H9 (cell line): ENCODE results near the gene CDH4. TPM values are rescaled to one million over a fixed set of nuclear protein-coding genes. Genes with fewer than 3 reads are reported as not detected.

Source experiments
- DNase-seq: peaks from one replicate; pipeline ENCODE4 v3.0.0-alpha.2; 2017
- H2AFZ ChIP-seq: one replicate; pipeline ENCODE4 v1.6.1; 2013; ENCODE audit warnings: mild to moderate bottlenecking, low read length, control low read depth, moderate library complexity
- H2AK5ac ChIP-seq: 2 replicates; pipeline ENCODE4 v1.6.1; 2013; ENCODE audit warnings: low read length, control low read depth, mixed read lengths; ENCODE audit not compliant: insufficient read length
- H2BK120ac ChIP-seq: one replicate; pipeline ENCODE4 v1.6.1; 2013; ENCODE audit warnings: low read depth, mild to moderate bottlenecking, low read length, control low read depth, inconsistent platforms; ENCODE audit not compliant: poor library complexity, severe bottlenecking
- H2BK12ac ChIP-seq: 2 replicates; pipeline ENCODE4 v1.6.1; 2013; ENCODE audit warnings: low read length, control low read depth, mixed read lengths, low read depth; ENCODE audit not compliant: insufficient read length
- H2BK15ac ChIP-seq: 2 replicates; pipeline ENCODE4 v1.6.1; 2013; ENCODE audit warnings: low read depth, low read length, control low read depth
- H2BK20ac ChIP-seq: one replicate; pipeline ENCODE4 v1.6.1; 2013; ENCODE audit warnings: low read depth, mild to moderate bottlenecking, low read length, control low read depth, inconsistent platforms; ENCODE audit not compliant: poor library complexity, severe bottlenecking
- H2BK5ac ChIP-seq: 2 replicates; pipeline ENCODE4 v1.6.1; 2013; ENCODE audit warnings: low read length, control low read depth, mixed read lengths; ENCODE audit not compliant: insufficient read length
- H3K14ac ChIP-seq: 2 replicates; pipeline ENCODE4 v1.6.1; 2013; ENCODE audit warnings: low read length, control low read depth; ENCODE audit not compliant: insufficient read depth
- H3K18ac ChIP-seq: 2 replicates; pipeline ENCODE4 v1.6.1; 2013; ENCODE audit warnings: low read depth, mild to moderate bottlenecking, mixed read lengths, low read length, control low read depth; ENCODE audit not compliant: insufficient read length
- H3K23ac ChIP-seq: 2 replicates; pipeline ENCODE4 v1.6.1; 2013; ENCODE audit warnings: low read length, control low read depth, mixed read lengths, low read depth; ENCODE audit not compliant: insufficient read length
- H3K23me2 ChIP-seq: 2 replicates; pipeline ENCODE4 v1.6.1; 2013; ENCODE audit warnings: low read depth, mild to moderate bottlenecking, mixed read lengths, low read length, control low read depth; ENCODE audit not compliant: insufficient read length, poor library complexity, severe bottlenecking
- H3K27ac ChIP-seq: 2 replicates; pipeline ENCODE4 v1.5.1; 2013; ENCODE audit warnings: low read length, control low read depth, mixed read lengths, low read depth; ENCODE audit not compliant: insufficient read length
- H3K27me3 ChIP-seq: 2 replicates; pipeline ENCODE4 v1.6.1; 2013; ENCODE audit warnings: low read length, control low read depth, inconsistent platforms; ENCODE audit not compliant: insufficient read depth
- H3K4ac ChIP-seq: 2 replicates; pipeline ENCODE4 v1.6.1; 2013; ENCODE audit warnings: low read depth, mild to moderate bottlenecking, control low read depth, inconsistent platforms, low read length, moderate library complexity
- H3K4me1 ChIP-seq: 2 replicates; pipeline ENCODE4 v1.6.1; 2013; ENCODE audit warnings: low read length, control low read depth, inconsistent platforms; ENCODE audit not compliant: insufficient read depth
- H3K4me2 ChIP-seq: 2 replicates; pipeline ENCODE4 v1.6.1; 2013; ENCODE audit warnings: low read length, control low read depth, mixed read lengths; ENCODE audit not compliant: insufficient read length, insufficient read depth
- H3K56ac ChIP-seq: 2 replicates; pipeline ENCODE4 v1.6.1; 2013; ENCODE audit warnings: low read depth, mild to moderate bottlenecking, mixed read lengths, low read length, control low read depth; ENCODE audit not compliant: insufficient read length
- H3K79me1 ChIP-seq: 2 replicates; pipeline ENCODE4 v1.6.1; 2013; ENCODE audit warnings: low read depth, mild to moderate bottlenecking, moderate library complexity, low read length, control low read depth, inconsistent platforms; ENCODE audit not compliant: insufficient read depth, poor library complexity, severe bottlenecking
- H3K79me2 ChIP-seq: 2 replicates; pipeline ENCODE4 v1.6.1; 2013; ENCODE audit warnings: low read length, control low read depth, inconsistent platforms; ENCODE audit not compliant: insufficient read depth
- H3K9ac ChIP-seq: 2 replicates; pipeline ENCODE4 v1.6.1; 2013; ENCODE audit warnings: low read length, control low read depth, mixed read lengths; ENCODE audit not compliant: insufficient read length; ENCODE audit errors: extremely low read depth
- H3K9me3 ChIP-seq: one replicate; pipeline ENCODE4 v1.6.1; 2013; ENCODE audit warnings: low read depth, low read length, inconsistent platforms; ENCODE audit not compliant: control insufficient read depth
- H3T11ph ChIP-seq: one replicate; pipeline ENCODE4 v1.6.1; 2013; ENCODE audit warnings: mild to moderate bottlenecking, low read length, control low read depth, inconsistent platforms
- H4K20me1 ChIP-seq: one replicate; pipeline ENCODE4 v1.6.1; 2013; ENCODE audit not compliant: control insufficient read depth, insufficient read length, insufficient read depth
- H4K5ac ChIP-seq: 2 replicates; pipeline ENCODE4 v1.6.1; 2013; ENCODE audit warnings: low read depth, mild to moderate bottlenecking, mixed read lengths, low read length, control low read depth; ENCODE audit not compliant: insufficient read length
- H4K8ac ChIP-seq: replicated peaks from 2 replicates; pipeline ENCODE4 v1.6.1; 2013; ENCODE audit warnings: low read length, control low read depth, mixed read lengths, low read depth; ENCODE audit not compliant: insufficient read length
- H4K91ac ChIP-seq: 2 replicates; pipeline ENCODE4 v1.6.1; 2013; ENCODE audit warnings: low read depth, mild to moderate bottlenecking, moderate library complexity, mixed read lengths, low read length, control low read depth; ENCODE audit not compliant: insufficient read length
- H3K27ac Mint-ChIP-seq, 3 experiments: 2 replicates in 2 of 3; 3 replicates in 1 of 3; pipeline ENCODE4 v1.8.0; 2020 to 2021; ENCODE audit warnings: mixed read lengths in 3 of 3, mild to moderate bottlenecking in 1 of 3, moderate library complexity in 1 of 3
- H3K27me3 Mint-ChIP-seq: 2 replicates; pipeline ENCODE4 v1.8.0; 2021; ENCODE audit warnings: low read depth, mild to moderate bottlenecking, moderate library complexity, mixed read lengths
- H3K36me3 Mint-ChIP-seq, 3 experiments: 2 replicates in 2 of 3; 3 replicates in 1 of 3; pipeline ENCODE4 v1.8.0; 2020 to 2021; ENCODE audit warnings: low read depth in 3 of 3, mixed read lengths in 3 of 3; ENCODE audit not compliant: insufficient read depth in 1 of 3
- H3K4me1 Mint-ChIP-seq, 2 experiments: 2 replicates each; pipeline ENCODE4 v1.8.0; 2020; ENCODE audit warnings: mixed read lengths in 2 of 2
- H3K4me3 Mint-ChIP-seq, 2 experiments: 2 replicates in 1 of 2; 3 replicates in 1 of 2; pipeline ENCODE4 v1.8.0; 2020 to 2021; ENCODE audit warnings: mild to moderate bottlenecking in 2 of 2, mixed read lengths in 2 of 2, moderate library complexity in 1 of 2
- H3K9me3 Mint-ChIP-seq, 2 experiments: 2 replicates in 1 of 2; 3 replicates in 1 of 2; pipeline ENCODE4 v1.8.0; 2020; ENCODE audit warnings: mild to moderate bottlenecking in 2 of 2, mixed read lengths in 2 of 2, moderate library complexity in 1 of 2
- WGBS: extraction: QIAGEN DNeasy Blood & Tissue Kit; methylation state at CpG from one replicate; pipeline ENCODE4 v1.1.7; 2013; ENCODE audit warnings: missing lambda C conversion rate, low lambda C conversion rate, mixed read lengths; ENCODE audit not compliant: insufficient read length; ENCODE audit errors: extremely low coverage; 5-methylcytosine and 5-hydroxymethylcytosine counted together
- total RNA-seq: library from RNA; stranded (reverse); gene quantifications from 2 replicates; pipeline ENCODE4 v1.2.1, GENCODE V29; 2021
- TF ChIP-seq, protein P1 (sequence below): fragments of 200-600 bp; sonication (generic); conservative IDR thresholded peaks from 3 replicates; pipeline ENCODE4 v1.8.0; 2021; ENCODE audit warnings: antibody characterized with exemption, mild to moderate bottlenecking

CDH4 gene
- total RNA-seq, 1 experiment from 2014 or later, result 3.0 TPM

DNA sequence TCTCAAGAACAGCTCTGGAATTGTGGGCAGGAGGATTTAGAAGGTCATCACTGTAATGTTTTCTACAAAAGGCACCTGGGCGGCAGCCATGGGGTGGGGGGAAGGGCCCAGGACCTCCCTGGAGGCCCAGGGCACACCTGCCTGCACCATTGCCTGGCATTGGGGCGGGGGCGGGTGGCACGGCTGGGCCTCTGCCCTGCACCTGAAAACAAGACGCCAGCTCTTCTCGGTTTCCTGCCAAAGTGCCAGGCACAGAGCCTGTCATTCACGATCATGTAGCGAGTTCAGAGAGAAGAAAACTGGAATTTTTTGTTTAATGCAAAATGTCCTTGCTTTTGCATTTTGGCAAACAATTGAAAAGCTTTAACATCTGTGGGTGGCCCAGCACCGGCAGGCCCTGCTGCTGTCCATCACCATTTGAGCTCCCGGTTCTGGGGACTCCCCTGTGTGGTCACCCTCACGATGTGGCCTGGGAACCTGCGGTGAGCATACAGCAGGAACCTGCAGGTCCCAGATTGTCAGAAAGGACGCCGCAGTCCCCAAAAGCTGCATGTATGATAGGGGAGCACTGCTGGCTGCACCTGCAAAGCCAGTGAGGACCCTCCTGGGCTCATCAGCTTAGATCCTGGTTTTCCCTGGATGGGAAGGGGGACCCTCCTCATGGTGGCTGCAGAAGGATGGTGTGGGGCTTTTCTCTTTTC is 262.9 kb downstream of the CDH4 start:
- no peak overlapping the region for H3K27ac Mint-ChIP-seq

More for the DNA sequence above, 262.9 kb downstream of the CDH4 start:
- Histone ChIP-seq H3K9ac (no peak overlapping the region), H4K5ac (no peak overlapping the region), H3K23ac (no peak overlapping the region), H3K56ac (no peak overlapping the region), H3K27ac (no peak overlapping the region), H3T11ph (no peak overlapping the region), H3K4me2 (no peak overlapping the region), H2AFZ (no peak overlapping the region), H3K9me3 (no peaks in the 10 kb centered on the region), H3K79me1 (no peaks in the 10 kb centered on the region), H3K18ac (no peak overlapping the region), H3K79me2 (no peaks in the 10 kb centered on the region), H2BK12ac (no peak overlapping the region), H3K27me3 (no peaks in the 10 kb centered on the region; the same call in 1 of the 2 replicates), H3K14ac (no peak overlapping the region), H2BK15ac (no peak overlapping the region), H3K23me2 (no peaks in the 10 kb centered on the region), H4K8ac (no peak overlapping the region), H2BK120ac (no peak overlapping the region), H2AK5ac (no peak overlapping the region), H4K20me1 (no peaks in the 10 kb centered on the region), H3K4ac (no peak overlapping the region), H3K4me1 (peaks cover 7% of the 10 kb centered on the region; the same call in 1 of the 2 replicates), H2BK20ac (no peak overlapping the region), H2BK5ac (no peak overlapping the region), H4K91ac (no peak overlapping the region)
- Mint-ChIP-seq H3K36me3 (no peaks in the 10 kb centered on the region; a peak in 2 of 7 replicates), H3K27me3 (peaks cover 28% of the 10 kb centered on the region), H3K4me3 (no peak overlapping the region), H3K9me3 (no peaks in the 10 kb centered on the region; a peak in 1 of 5 replicates), H3K4me1 (peaks cover 26 to 37% of the 10 kb centered on the region in 2 experiments)
- TF ChIP-seq, protein P1, sequence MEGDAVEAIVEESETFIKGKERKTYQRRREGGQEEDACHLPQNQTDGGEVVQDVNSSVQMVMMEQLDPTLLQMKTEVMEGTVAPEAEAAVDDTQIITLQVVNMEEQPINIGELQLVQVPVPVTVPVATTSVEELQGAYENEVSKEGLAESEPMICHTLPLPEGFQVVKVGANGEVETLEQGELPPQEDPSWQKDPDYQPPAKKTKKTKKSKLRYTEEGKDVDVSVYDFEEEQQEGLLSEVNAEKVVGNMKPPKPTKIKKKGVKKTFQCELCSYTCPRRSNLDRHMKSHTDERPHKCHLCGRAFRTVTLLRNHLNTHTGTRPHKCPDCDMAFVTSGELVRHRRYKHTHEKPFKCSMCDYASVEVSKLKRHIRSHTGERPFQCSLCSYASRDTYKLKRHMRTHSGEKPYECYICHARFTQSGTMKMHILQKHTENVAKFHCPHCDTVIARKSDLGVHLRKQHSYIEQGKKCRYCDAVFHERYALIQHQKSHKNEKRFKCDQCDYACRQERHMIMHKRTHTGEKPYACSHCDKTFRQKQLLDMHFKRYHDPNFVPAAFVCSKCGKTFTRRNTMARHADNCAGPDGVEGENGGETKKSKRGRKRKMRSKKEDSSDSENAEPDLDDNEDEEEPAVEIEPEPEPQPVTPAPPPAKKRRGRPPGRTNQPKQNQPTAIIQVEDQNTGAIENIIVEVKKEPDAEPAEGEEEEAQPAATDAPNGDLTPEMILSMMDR, result no peak
- no peak for DNase-seq
- WGBS, result no CpG with 5 or more reads among the region's 14 CpGs
